ENCODE measurements around the gene ZBTB2.

- no peak for TF ChIP-seq CTCF (IDR thresholded peaks at IDR 0.05 in 2 of 3, conservative IDR thresholded peaks at IDR 0.05 in 1 of 3; ENCODE audit: control insufficient read depth in 2 of 3, extremely low read depth in 1 of 3, insufficient read depth in 1 of 3, low read depth in 3 of 3, low read length in 3 of 3)
- no peak for TF ChIP-seq NFIC (IDR thresholded peaks at IDR 0.05; ENCODE audit: low read depth, low read length)
- TF ChIP-seq FOS (IDR thresholded peaks at IDR 0.05; ENCODE audit: borderline replicate concordance, extremely low read depth, insufficient read length), result no peak
- no peak for TF ChIP-seq BACH1 (IDR thresholded peaks at IDR 0.05; ENCODE audit: borderline replicate concordance)
- TF ChIP-seq, protein P1, sequence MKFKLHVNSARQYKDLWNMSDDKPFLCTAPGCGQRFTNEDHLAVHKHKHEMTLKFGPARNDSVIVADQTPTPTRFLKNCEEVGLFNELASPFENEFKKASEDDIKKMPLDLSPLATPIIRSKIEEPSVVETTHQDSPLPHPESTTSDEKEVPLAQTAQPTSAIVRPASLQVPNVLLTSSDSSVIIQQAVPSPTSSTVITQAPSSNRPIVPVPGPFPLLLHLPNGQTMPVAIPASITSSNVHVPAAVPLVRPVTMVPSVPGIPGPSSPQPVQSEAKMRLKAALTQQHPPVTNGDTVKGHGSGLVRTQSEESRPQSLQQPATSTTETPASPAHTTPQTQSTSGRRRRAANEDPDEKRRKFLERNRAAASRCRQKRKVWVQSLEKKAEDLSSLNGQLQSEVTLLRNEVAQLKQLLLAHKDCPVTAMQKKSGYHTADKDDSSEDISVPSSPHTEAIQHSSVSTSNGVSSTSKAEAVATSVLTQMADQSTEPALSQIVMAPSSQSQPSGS (IDR thresholded peaks at IDR 0.05; ENCODE audit: low read length), result no peak
- no peak for TF ChIP-seq SREBF1 (IDR thresholded peaks at IDR 0.05; ENCODE audit: low read length)
- no peak for TF ChIP-seq MAX (IDR thresholded peaks at IDR 0.05; ENCODE audit: low read depth, low read length)
- no peak for TF ChIP-seq YBX1 (IDR thresholded peaks at IDR 0.05)
- no peak for TF ChIP-seq BHLHE40 (IDR thresholded peaks at IDR 0.05; ENCODE audit: borderline replicate concordance in 1 of 2, low read depth in 2 of 2, low read length in 1 of 2)
These were observed 12.6 kb upstream of the ZBTB2 start for GRCh38 chr6:151403919-151404308.
